HL-60/S4 treated with phorbol 12-myristate 13-acetate at 8.2 ng/mL for 4 days and 3 days (cell line): Measurements from ENCODE around the gene LTC4S.

Experiments used
- in situ Hi-C: fragments of 300-500 bp; cut with MboI; formaldehyde crosslinking; loops from 2 replicates; pipeline ENCODE4 v1.15.0; 2022; ENCODE audit warnings: low sequenced_read_pairs

The LTC4S gene

GRCh38 chr5:179804555-179804947 lies 10.8 kb downstream of the LTC4S start:
- in situ Hi-C loops = no loop called here

- in situ Hi-C loops = no loop called here
Observed at GRCh38 chr5:179805070-179805528, 11.3 kb downstream of the LTC4S start.

- in situ Hi-C loops = no loop called here
Observed at GRCh38 chr5:179805529-179806249, 11.9 kb downstream of the LTC4S start.

GRCh38 chr5:179806250-179807048 lies 12.7 kb downstream of the LTC4S start, which contains the start of gene MGAT4B:
MGAT4B (minus strand) TSS chr5:179806866; CDS start chr5:179806583, 283 bp downstream.
- in situ Hi-C loops = no loop called here

GRCh38 chr5:179812135-179812825 lies 18.5 kb downstream of the LTC4S start:
- in situ Hi-C loops = no loop called here

- in situ Hi-C loops = no loop called here
Observed at GRCh38 chr5:179812997-179813607, 19.3 kb downstream of the LTC4S start.

- in situ Hi-C loops = no loop called here
Observed at GRCh38 chr5:179814090-179814489, 20.3 kb downstream of the LTC4S start.

- in situ Hi-C loops = no loop called here
Observed at GRCh38 chr5:179815491-179816249, 21.9 kb downstream of the LTC4S start.

- in situ Hi-C loops = no loop called here
Observed at GRCh38 chr5:179816401-179816795, 22.6 kb downstream of the LTC4S start.

- in situ Hi-C loops = no loop called here
Observed at GRCh38 chr5:179816796-179817469, 23.1 kb downstream of the LTC4S start.

GRCh38 chr5:179817470-179817840 lies 23.7 kb downstream of the LTC4S start:
- in situ Hi-C loops = no loop called here

GRCh38 chr5:179817890-179818745 lies 24.3 kb downstream of the LTC4S start:
- in situ Hi-C loops = no loop called here

GRCh38 chr5:179818746-179819295 lies 25.0 kb downstream of the LTC4S start:
- in situ Hi-C loops = no loop called here

GRCh38 chr5:179819296-179820126 lies 25.7 kb downstream of the LTC4S start:
- in situ Hi-C loops = no loop called here

GRCh38 chr5:179820127-179820482 lies 26.3 kb downstream of the LTC4S start:
- in situ Hi-C loops = no loop called here

- in situ Hi-C loops = no loop called here
Observed at GRCh38 chr5:179820483-179821297, 26.9 kb downstream of the LTC4S start, which contains the start of gene SQSTM1. SQSTM1 (plus strand) TSS chr5:179820905; CDS start chr5:179820937, 32 bp downstream.
